ENCODE results near the gene MSI2. TPM values are rescaled to one million over a fixed set of nuclear protein-coding genes. Genes with fewer than 3 reads are reported as not detected.

MSI2 gene
- polyA plus RNA-seq, 12 donors, result 24.1 to 40.3 (median 34.1) TPM; not detected in 1

GRCh38 chr17:57552114-57552624 lies 295.8 kb downstream of the MSI2 start:
- DNase-seq, result no peak

DNA sequence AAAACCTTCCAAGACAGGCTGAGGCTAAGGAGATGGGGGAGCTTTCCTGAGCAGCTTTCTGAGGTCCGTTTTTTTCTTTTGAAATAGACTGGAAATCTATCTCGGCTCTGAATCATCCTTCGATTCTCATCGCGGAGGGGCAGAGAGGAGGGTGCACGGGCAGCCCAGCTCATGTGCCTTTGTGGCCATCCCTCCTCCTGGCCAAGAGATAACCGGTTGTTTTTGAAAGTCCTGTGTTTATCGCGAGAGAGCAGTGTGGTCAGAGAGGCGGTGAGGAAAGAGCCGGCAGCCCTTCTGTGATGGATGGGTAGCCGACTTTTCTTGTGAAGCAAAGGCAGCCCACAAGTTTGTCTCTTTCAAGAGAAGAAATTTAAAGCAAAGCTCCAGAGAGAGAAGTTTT lies 297.2 kb downstream of the MSI2 start:
- DNase-seq, result no peak

GRCh38 chr17:57553991-57554825 lies 297.9 kb downstream of the MSI2 start:
- peak; percentile 32 for DNase-seq

DNA sequence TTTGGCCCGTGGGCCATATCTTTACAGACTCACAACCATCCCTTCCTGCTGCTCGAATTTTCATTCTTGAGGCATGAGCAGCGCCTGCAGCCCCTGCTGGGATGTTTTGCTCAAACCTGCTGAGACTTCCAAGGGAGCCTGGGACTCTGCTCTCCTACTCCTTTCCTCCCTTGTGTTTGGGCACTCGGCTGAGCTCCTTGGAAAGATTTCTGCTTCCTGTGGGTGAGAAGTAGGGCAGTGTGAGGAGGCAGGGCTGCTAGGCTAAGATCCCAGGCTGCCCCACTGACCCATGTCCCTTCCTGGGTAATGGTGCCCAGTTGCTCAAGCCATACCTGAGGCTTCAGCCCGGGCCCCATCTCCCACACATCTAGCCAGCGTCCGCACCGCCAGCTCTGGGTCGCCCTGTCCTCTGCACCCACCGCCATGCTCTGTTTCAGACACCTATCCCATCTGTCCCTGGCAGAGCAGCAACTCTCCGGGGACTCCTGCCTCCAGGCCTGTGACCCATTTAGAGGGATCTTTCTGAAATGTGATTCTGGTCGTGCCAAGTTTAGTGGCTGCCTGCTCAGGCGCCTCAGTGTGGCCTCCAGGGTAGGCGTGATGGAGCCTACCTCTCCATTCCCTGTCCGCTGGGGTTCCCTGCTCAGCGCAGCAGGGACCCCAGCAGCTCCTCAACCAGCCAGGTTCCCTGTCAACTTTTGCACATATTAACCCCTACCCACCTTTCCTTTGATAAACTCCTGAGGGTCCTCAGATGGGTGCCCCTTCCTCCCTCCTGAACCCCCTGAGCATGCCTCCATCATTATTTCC lies 298.7 kb downstream of the MSI2 start:
- DNase-seq, result no peak

- no peak for DNase-seq
Measured at GRCh38 chr17:57555636-57556175, 299.4 kb downstream of the MSI2 start.

DNA sequence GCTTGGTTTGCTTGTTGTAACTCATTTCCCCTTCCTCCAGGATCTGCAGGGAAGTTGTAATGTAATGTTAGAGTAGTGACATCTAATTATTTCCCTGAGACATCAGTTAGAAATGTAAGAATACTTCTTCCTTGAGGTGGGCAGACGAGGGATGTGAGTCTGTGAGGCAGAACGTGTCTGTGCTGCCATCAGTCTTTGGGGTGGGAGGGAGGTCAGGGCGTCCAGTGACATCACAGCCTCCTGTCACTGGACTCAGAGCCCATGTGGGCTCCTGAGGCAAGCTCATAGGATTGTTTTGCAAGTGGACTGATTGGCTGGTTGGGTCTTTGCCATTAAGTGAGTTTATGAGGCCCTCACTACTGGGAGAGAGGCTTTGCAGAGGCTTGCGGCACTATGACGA lies 300.0 kb downstream of the MSI2 start:
- no peak for DNase-seq

- DNase-seq, result no peak
Measured at GRCh38 chr17:57556977-57557376, 300.7 kb downstream of the MSI2 start.

DNA sequence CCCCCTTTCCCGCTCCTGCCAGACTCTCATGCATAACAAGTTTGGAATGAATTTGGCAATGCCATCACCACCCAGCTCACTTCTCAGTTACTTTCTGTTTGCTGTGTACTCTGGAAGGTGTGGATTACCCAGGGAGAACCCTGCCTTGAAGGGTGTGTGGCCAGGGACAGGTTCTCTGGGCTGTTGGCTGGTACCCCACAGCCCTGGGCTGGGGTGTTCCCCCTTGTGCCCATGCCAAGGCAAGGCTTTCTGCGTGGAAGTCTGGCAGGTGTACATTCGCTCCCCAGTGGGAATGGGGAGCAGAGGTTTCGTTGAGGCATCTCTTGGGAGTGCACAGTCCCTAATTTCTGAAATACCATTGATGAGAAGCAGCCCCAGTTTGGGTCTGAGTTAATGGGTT lies 301.1 kb downstream of the MSI2 start:
- no peak for DNase-seq

DNA sequence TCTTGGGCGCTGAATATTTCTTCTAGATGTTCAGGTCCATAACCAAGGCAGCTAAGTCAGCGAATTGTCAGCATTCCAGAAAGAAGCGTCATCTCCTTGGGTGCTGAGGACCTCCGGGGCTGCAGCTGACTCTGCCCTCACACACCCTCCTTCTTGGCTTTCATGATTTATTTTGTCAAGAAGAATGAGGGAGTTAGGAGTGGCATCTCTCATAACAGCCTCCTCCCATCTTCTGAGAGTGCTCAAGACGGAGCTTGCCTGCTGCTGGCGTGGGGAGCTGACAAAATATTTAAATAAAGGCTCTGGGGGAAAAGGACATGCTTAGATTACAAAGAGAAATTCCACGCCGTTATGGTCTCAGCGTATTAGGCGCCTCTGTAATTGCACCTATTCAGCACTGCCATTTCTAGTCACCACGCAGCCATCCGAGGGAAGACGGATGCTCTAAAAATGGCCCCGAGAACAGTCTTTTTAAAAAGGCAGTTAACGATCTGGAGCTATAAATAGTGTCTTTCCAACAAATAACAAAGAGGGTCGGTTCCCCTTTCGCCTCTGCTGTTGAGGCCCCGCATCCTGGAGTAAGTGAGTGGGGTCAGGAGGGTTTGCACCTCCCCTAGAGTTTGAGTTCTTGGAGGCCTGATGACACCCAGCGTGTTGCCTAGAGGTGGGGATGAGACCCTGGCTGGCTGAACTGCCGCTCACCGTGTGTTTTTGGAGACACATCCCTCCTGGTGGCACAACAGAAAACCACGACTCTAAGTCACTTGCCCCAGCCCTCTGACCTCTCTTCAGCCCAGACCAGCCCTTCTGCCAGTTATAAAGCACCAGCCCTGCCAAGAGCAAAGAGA lies 301.7 kb downstream of the MSI2 start:
- DNase-seq, result no peak

GRCh38 chr17:57559226-57559625 lies 302.9 kb downstream of the MSI2 start:
- DNase-seq, result no peak

- DNase-seq, result no peak
Measured at GRCh38 chr17:57559634-57560318, 303.5 kb downstream of the MSI2 start.

DNA sequence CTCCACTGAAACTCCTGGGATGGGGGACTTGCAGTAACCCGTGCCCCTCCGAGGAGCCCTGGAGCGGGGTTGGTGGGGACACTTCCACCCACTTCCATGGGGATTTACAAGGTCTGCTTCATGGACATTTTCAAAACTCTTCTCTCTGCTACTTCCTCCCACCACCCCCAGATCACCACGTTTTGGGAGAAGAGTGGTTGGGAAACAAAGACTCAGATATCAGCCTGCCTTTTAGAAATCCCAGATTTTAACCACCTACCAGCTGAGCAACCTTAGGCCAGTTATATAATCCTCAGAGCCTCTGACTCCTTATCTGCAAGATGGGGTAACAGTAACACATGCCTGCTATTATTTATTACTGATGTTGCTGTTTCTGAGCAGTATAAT lies 304.0 kb downstream of the MSI2 start:
- no peak for DNase-seq

GRCh38 chr17:57561072-57561861 lies 304.9 kb downstream of the MSI2 start:
- DNase-seq, result no peak

- DNase-seq, result no peak
Measured at GRCh38 chr17:57562184-57562698, 305.9 kb downstream of the MSI2 start.

DNA sequence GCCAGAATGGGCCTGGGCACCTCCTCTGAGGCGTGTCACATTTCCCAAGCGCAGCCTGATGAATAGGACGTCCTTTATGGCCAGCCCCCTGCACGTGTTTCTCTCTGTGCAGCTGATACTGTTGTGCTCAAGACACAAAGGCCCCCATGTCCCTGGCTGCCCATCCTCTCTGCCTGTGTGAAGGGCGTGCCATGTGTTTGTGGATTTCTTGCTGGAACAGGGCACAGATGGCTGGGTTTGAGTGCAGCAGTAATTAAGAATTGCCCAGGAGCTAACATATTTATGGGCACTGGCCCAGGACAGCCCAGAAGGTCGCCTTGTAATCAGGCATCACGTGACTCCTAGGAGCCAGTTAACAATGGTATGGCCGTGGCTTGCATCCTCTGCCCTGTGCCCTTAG lies 307.6 kb downstream of the MSI2 start:
- DNase-seq, result no peak

DNA sequence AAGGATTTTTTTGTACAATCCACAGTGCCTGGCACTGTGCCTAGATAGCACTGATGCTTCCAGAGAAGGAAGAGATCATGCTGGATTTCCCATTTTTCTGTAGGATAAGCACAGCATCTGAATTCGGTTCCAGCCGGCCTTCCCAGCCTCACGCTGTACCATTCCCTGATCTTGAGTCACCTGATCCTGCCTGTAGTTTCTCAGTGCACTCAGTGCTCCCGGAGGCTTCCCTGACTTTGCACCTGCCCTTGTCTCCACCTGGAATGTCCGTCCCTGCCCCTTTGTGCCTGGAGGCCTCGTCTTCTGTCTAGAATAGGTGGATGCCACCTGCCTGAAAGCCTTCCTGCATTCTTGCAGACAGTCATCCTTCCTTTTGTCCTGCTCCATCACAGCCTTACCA lies 308.9 kb downstream of the MSI2 start:
- DNase-seq, result no peak

DNA sequence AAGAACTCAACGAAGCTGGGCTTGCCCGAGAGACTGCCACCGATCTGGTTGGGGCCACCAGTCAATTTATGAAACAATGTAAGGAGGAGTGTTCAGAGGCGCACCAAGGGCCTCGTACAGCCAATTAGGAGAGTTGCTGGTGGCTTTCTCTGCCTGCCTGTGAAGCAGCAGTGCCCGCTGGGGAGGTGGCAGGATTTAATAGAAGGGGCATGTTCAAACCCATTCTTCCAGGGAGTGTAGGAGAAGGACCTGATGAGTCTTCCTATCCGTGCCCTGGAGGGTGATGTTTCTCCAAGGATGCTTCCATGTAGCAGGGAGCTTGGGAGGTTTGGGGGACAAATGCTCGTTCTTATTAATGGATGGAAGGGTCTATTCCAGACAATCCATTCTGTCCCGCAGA lies 310.4 kb downstream of the MSI2 start:
- no peak for DNase-seq

- DNase-seq, result no peak
Measured at GRCh38 chr17:57567251-57567650, 310.9 kb downstream of the MSI2 start.

DNA sequence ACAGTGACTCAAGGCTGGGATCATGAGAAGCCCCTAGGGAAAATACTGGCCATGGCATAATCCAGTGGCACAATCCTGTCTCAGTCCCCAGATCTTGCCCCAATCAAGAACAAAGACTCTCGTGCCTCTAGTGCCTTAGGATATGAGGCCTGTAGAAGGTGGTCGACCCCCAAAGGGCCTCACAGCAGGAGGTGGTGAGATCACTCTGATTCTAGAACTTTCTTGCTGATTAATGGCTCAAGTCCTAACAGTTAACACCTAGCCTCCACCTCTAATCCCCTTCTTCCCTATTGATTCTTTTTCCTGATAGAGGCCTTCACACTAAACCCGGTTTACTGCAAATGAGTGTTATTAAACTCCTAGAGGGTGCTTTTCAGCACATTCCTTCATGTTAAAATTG lies 312.0 kb downstream of the MSI2 start:
- no peak for DNase-seq

GRCh38 chr17:57569021-57569420 lies 312.7 kb downstream of the MSI2 start:
- no peak for DNase-seq

Measured in muscle of arm (tissue), 12 donors.